Common myeloid progenitor, CD34-positive (primary cell): Measurements from ENCODE around the gene IQGAP2.

ENCODE experiments used
- CTCF ChIA-PET: fragments of 350-600 bp; sonication (Branson Sonifier 250); formaldehyde crosslinking; loops from one replicate; lab custom pipeline; 2021; ENCODE audit warnings: antibody characterized with exemption; lab: Charles Lee
- POLR2A ChIA-PET: fragments of 350-600 bp; sonication (Branson Sonifier 250); formaldehyde crosslinking; loops from one replicate; lab custom pipeline; 2021; ENCODE audit warnings: antibody characterized with exemption; lab: Charles Lee
- DNase-seq, 3 donors: peaks; one replicate each; pipeline versions ENCODE4 v3.0.0 to v3.0.0-alpha.2; 2013
- H3K27ac ChIP-seq, 2 experiments: 1 replicate in 1 of 2; 2 replicates in 1 of 2; pipeline ENCODE4 v1.7.0; 2013; ENCODE audit warnings: inconsistent platforms in 2 of 2, low read length in 2 of 2, mild to moderate bottlenecking in 2 of 2, low read depth in 1 of 2, moderate library complexity in 1 of 2; ENCODE audit not compliant: severe bottlenecking in 2 of 2, insufficient read depth in 1 of 2, poor library complexity in 1 of 2
- H3K27me3 ChIP-seq, 5 experiments: replicated peaks in 2 of 5; 1 replicate in 3 of 5; 2 replicates in 2 of 5; pipeline versions ENCODE4 v1.6.1 to v1.7.0; 2013; ENCODE audit warnings: low read length in 4 of 5, mild to moderate bottlenecking in 2 of 5, moderate library complexity in 2 of 5, inconsistent platforms in 1 of 5; ENCODE audit not compliant: insufficient read depth in 5 of 5, control insufficient read depth in 4 of 5
- H3K36me3 ChIP-seq, 4 experiments: 1 replicate in 2 of 4; 2 replicates in 2 of 4; pipeline versions ENCODE4 v1.6.1 to v1.7.0; 2013; ENCODE audit warnings: low read length in 3 of 4, control low read depth in 1 of 4, mild to moderate bottlenecking in 1 of 4; ENCODE audit not compliant: control insufficient read depth in 4 of 4, insufficient read depth in 4 of 4
- H3K4me1 ChIP-seq, 4 experiments: 1 replicate in 3 of 4; 2 replicates in 1 of 4; pipeline versions ENCODE4 v1.6.1 to v1.7.1; 2013; ENCODE audit warnings: low read length in 3 of 4, mild to moderate bottlenecking in 3 of 4, control low read depth in 1 of 4, inconsistent platforms in 1 of 4, moderate library complexity in 1 of 4; ENCODE audit not compliant: control insufficient read depth in 4 of 4, insufficient read depth in 4 of 4; ENCODE audit errors: control extremely low read depth in 1 of 4
- H3K4me3 ChIP-seq, 7 experiments: 1 replicate in 4 of 7; 2 replicates in 3 of 7; pipeline versions ENCODE4 v1.5.1 to v1.7.0; 2013; ENCODE audit warnings: mild to moderate bottlenecking in 7 of 7, low read length in 6 of 7, moderate library complexity in 6 of 7, inconsistent platforms in 2 of 7, low read depth in 2 of 7, control low read depth in 1 of 7; ENCODE audit not compliant: insufficient read depth in 4 of 7, control insufficient read depth in 1 of 7; ENCODE audit errors: extremely low read depth in 1 of 7
- H3K9me3 ChIP-seq, 5 experiments: 1 replicate in 4 of 5; 2 replicates in 1 of 5; pipeline versions ENCODE4 v1.6.1 to v1.7.1; 2013; ENCODE audit warnings: low read length in 4 of 5, mild to moderate bottlenecking in 2 of 5, inconsistent platforms in 1 of 5, low read depth in 1 of 5, moderate library complexity in 1 of 5; ENCODE audit not compliant: control insufficient read depth in 4 of 5, insufficient read depth in 2 of 5; ENCODE audit errors: control extremely low read depth in 1 of 5
- WGBS: methylation state at CpG from one replicate; pipeline ENCODE4 v1.1.5; 2013; ENCODE audit not compliant: insufficient coverage; 5-methylcytosine and 5-hydroxymethylcytosine counted together

The IQGAP2 gene

GRCh38 chr5:76652809-76653414 lies 249.8 kb downstream of the IQGAP2 start:
- Histone ChIP-seq H3K4me1 (peaks cover 0 to 2% (median 0%) of the 10 kb centered on the region in 4 experiments), H3K27me3 (no peaks in the 10 kb centered on the region), H3K4me3 (no peak overlapping the region), H3K36me3 (peaks cover 31 to 81% (median 66%) of the 10 kb centered on the region in 4 experiments), H3K9me3 (peaks cover 6 to 22% (median 16%) of the 10 kb centered on the region in 5 experiments), H3K27ac (no peak overlapping the region)
- DNase-seq = no peak
- ChIA-PET CTCF (interaction anchor here (1.0 to 1.8 kb wide), 5 partner anchors 9 to 54 kb away, joined by 4 to 6 read pairs (median 4); no protein-coding TSS in a partner anchor), POLR2A (no interaction called here)
- WGBS = 85% methylated on average over 2 of the region's 3 CpGs

- Histone ChIP-seq H3K4me3 (no peak overlapping the region), H3K9me3 (no peaks in the 10 kb centered on the region), H3K36me3 (peaks cover 29 to 91% (median 74%) of the 10 kb centered on the region in 4 experiments), H3K27me3 (no peaks in the 10 kb centered on the region), H3K27ac (peak overlapping the region in 1 of 2 experiments; percentile 35), H3K4me1 (no peaks in the 10 kb centered on the region)
- 100% methylated on average over 1 of the region's 3 CpGs for WGBS
- ChIA-PET CTCF (interaction anchor here (1.2 to 2.9 kb wide), 5 partner anchors 13 to 118 kb away, joined by 3 to 13 read pairs (median 4); no protein-coding TSS in a partner anchor), POLR2A (no interaction called here)
- DNase-seq = no peak
Observed at GRCh38 chr5:76657091-76657490, 254.0 kb downstream of the IQGAP2 start.

GRCh38 chr5:76657683-76658311 lies 254.7 kb downstream of the IQGAP2 start:
- H3K27me3 ChIP-seq = no peaks in the 10 kb centered on the region
- H3K9me3 ChIP-seq = no peaks in the 10 kb centered on the region
- no peaks in the 10 kb centered on the region for H3K4me1 ChIP-seq
- WGBS = 51% methylated on average over 4 of the region's 6 CpGs
- ChIA-PET POLR2A (no interaction called here), CTCF (interaction anchor here (0.9 to 2.9 kb wide), 8 partner anchors 10 to 117 kb away, joined by 3 to 13 read pairs (median 4); no protein-coding TSS in a partner anchor)
- peaks cover 26 to 92% (median 74%) of the 10 kb centered on the region in 4 experiments for H3K36me3 ChIP-seq
- peak; percentile 29 to 41 (median 31) for DNase-seq
- H3K4me3 ChIP-seq = no peak overlapping the region
- peak overlapping the region in 1 of 2 experiments; percentile 35 for H3K27ac ChIP-seq

GRCh38 chr5:76660360-76660759 lies 257.3 kb downstream of the IQGAP2 start:
- H3K36me3 ChIP-seq = peaks cover 26 to 88% (median 68%) of the 10 kb centered on the region in 4 experiments
- peaks cover 0 to 4% (median under 1%) of the 10 kb centered on the region in 4 experiments for H3K4me1 ChIP-seq
- H3K27me3 ChIP-seq = no peaks in the 10 kb centered on the region
- WGBS = 100% methylated on average over 1 of the region's 2 CpGs
- no peak overlapping the region for H3K27ac ChIP-seq
- H3K9me3 ChIP-seq = no peaks in the 10 kb centered on the region
- CTCF ChIA-PET = no interaction called here
- H3K4me3 ChIP-seq = no peak overlapping the region
- DNase-seq = no peak
- POLR2A ChIA-PET = no interaction called here

GRCh38 chr5:76662521-76662920 lies 259.4 kb downstream of the IQGAP2 start:
- Histone ChIP-seq H3K27me3 (no peaks in the 10 kb centered on the region), H3K27ac (no peak overlapping the region), H3K4me3 (no peak overlapping the region), H3K36me3 (peaks cover 31 to 95% (median 69%) of the 10 kb centered on the region in 4 experiments), H3K9me3 (no peaks in the 10 kb centered on the region), H3K4me1 (peaks cover 0 to 4% (median under 1%) of the 10 kb centered on the region in 4 experiments)
- ChIA-PET POLR2A (no interaction called here), CTCF (interaction anchor here (2.2 kb wide), 1 partner anchor 10 kb away, joined by 6 read pairs; no protein-coding TSS in a partner anchor)
- WGBS = 75% methylated on average over 3 of the region's 5 CpGs
- no peak for DNase-seq

GRCh38 chr5:76663573-76663972 lies 260.5 kb downstream of the IQGAP2 start:
- ChIA-PET POLR2A (no interaction called here), CTCF (interaction anchor here (1.0 kb wide), 2 partner anchors 10 to 30 kb away, joined by 3 read pairs; no protein-coding TSS in a partner anchor)
- WGBS = no CpG with 5 or more reads among the region's 3 CpGs
- H3K9me3 ChIP-seq = no peaks in the 10 kb centered on the region
- no peak overlapping the region for H3K4me3 ChIP-seq
- H3K36me3 ChIP-seq = peaks cover 28 to 94% (median 63%) of the 10 kb centered on the region in 4 experiments
- no peak overlapping the region for H3K27ac ChIP-seq
- peaks cover 0 to 4% (median under 1%) of the 10 kb centered on the region in 4 experiments for H3K4me1 ChIP-seq
- no peaks in the 10 kb centered on the region for H3K27me3 ChIP-seq
- DNase-seq = no peak
